K562 (cell line): Measurements from ENCODE around the gene NR0B2. TPM values are rescaled to one million over a fixed set of nuclear protein-coding genes. Genes with fewer than 3 reads are reported as not detected.
A peak's percentile ranks its signal among the peaks of the same experiment; 100 is the strongest.

ENCODE experiments used
- ESRRA ChIP-seq: fragments of 450-650 bp; IDR thresholded peaks from 2 replicates; pipeline ENCODE4 v1.6.1; 2014; ENCODE audit warnings: low read depth, mild to moderate bottlenecking, moderate library complexity, borderline replicate concordance
- RERE ChIP-seq: sonication (generic); formaldehyde crosslinking; IDR thresholded peaks from 2 replicates; pipeline ENCODE4 v1.8.0; 2023; ENCODE audit warnings: missing genetic modification reagents, mild to moderate bottlenecking, borderline replicate concordance
- SMC3 ChIP-seq: conservative IDR thresholded peaks from 2 replicates; pipeline ENCODE4 v1.6.1; 2011; ENCODE audit warnings: low read depth, low read length, improper control_type of control experiment; ENCODE audit not compliant: insufficient read depth
- TCF15 ChIP-seq: fragments of 250-450 bp; sonication (Bioruptor Pico); IDR thresholded peaks from 2 replicates; pipeline ENCODE4 v1.8.0; 2022; ENCODE audit warnings: moderate library complexity, mild to moderate bottlenecking, inconsistent platforms
- TCF3 ChIP-seq: sonication (generic); formaldehyde crosslinking; IDR thresholded peaks from 2 replicates; pipeline ENCODE4 v1.4.0; 2020; ENCODE audit warnings: mild to moderate bottlenecking, missing genetic modification reagents
- TOE1 ChIP-seq, 2 experiments: fragments of 450-650 bp in 1 of 2; sonication (generic) in 1 of 2; formaldehyde crosslinking in 1 of 2; IDR thresholded peaks; 2 replicates each; pipeline versions ENCODE4 v1.7.1 to v1.8.0; 2016 to 2022; ENCODE audit warnings: borderline replicate concordance in 2 of 2, mild to moderate bottlenecking in 2 of 2, antibody characterized with exemption in 1 of 2, inconsistent platforms in 1 of 2, low read depth in 1 of 2, missing genetic modification reagents in 1 of 2, moderate library complexity in 1 of 2
- ZNF121 ChIP-seq: sonication (generic); formaldehyde crosslinking; conservative IDR thresholded peaks from 2 replicates; pipeline ENCODE4 v1.8.0; 2022; ENCODE audit warnings: missing genetic modification reagents
- ZNF274 ChIP-seq: IDR thresholded peaks from 2 replicates; pipeline ENCODE4 v1.6.1; 2011; ENCODE audit warnings: low read depth, mild to moderate bottlenecking, low read length, moderate library complexity, borderline replicate concordance
- ZNF318 ChIP-seq, 2 experiments: fragments of 450-650 bp; IDR thresholded peaks; 2 replicates each; pipeline ENCODE4 v1.6.1; 2016; ENCODE audit warnings: mild to moderate bottlenecking in 2 of 2, borderline replicate concordance in 1 of 2, low read depth in 1 of 2, moderate library complexity in 1 of 2
- ZNF79 ChIP-seq: fragments of 250-450 bp; sonication (Bioruptor Pico); IDR thresholded peaks from 2 replicates; pipeline ENCODE4 v1.4.0; 2020; ENCODE audit warnings: low read depth, mild to moderate bottlenecking, moderate library complexity
- polyA plus RNA-seq, 8 experiments: library from polyadenylated mRNA; depleted of rRNA in 4 of 8; stranded (reverse) in 5 of 8; unstranded in 3 of 8; fragments of >200 nt; fragmentation: Nextera tagmentation in 2 of 8; fragmentation: Illumina TruSeq in 1 of 8; extraction: Ambion mirVana in 2 of 8; extraction: Trizol in 1 of 8; gene quantifications; 2 replicates each; pipeline versions ENCODE4 v1.2.1 to v1.2.3, GENCODE V29; 2011 to 2014; ENCODE audit warnings: inconsistent platforms in 1 of 8, missing spikeins in 1 of 8
- total RNA-seq, 7 experiments: library from RNA; depleted of rRNA in 6 of 7; stranded (reverse); fragments of >200 nt in 6 of 7; fragmentation: Illumina TruSeq in 2 of 7; extraction: Trizol in 2 of 7; gene quantifications; 2 replicates each; pipeline versions ENCODE4 v1.2.1 to v1.2.3, GENCODE V29; 2011 to 2021; ENCODE audit warnings: low replicate concordance in 1 of 7

The NR0B2 gene
- total and polyA plus RNA-seq, 9 of the 15 experiments (the other 6 are each of a cell fraction or from before 2014, with no cell fraction given) = not detected

- no peak for TF ChIP-seq ZNF318 (IDR thresholded peaks at IDR 0.05; ENCODE audit: borderline replicate concordance in 1 of 2, low read depth in 1 of 2)
- TF ChIP-seq TCF3 = peak; percentile 32
- TF ChIP-seq TCF15 = no peak
- no peak for TF ChIP-seq SMC3
- TF ChIP-seq RERE (CRISPR knock-in tag) = peak; percentile 95; the same call in 1 of the 2 replicates
- no peak for TF ChIP-seq ZNF274
- peak; percentile 63; the same call in 1 of the 2 replicates for TF ChIP-seq TOE1 (IDR thresholded peaks at IDR 0.05; ENCODE audit: borderline replicate concordance)
- peak; percentile 91 for TF ChIP-seq TOE1 (CRISPR knock-in tag; IDR thresholded peaks at IDR 0.05; ENCODE audit: borderline replicate concordance, low read depth)
- TF ChIP-seq ESRRA = no peak; the same call in 1 of the 2 replicates
- TF ChIP-seq ZNF79 (CRISPR knock-in tag) = no peak
- TF ChIP-seq ZNF121 = no peak; the same call in 1 of the 2 replicates
Observed at GRCh38 chr1:26889551-26890466, 24.0 kb downstream of the NR0B2 start, which contains the start of gene GPN2 (continued).
